Smooth muscle cell (in vitro differentiated cells): Measurements from ENCODE around the gene PCYT2. TPM values are rescaled to one million over a fixed set of nuclear protein-coding genes. Genes with fewer than 3 reads are reported as not detected.

ENCODE experiments used
- DNase-seq: peaks from one replicate; lab custom pipeline; 2025; ENCODE audit not compliant: unreplicated experiment; lab: John Stamatoyannopoulos, UW
- H2AFZ ChIP-seq: fragments of 200-600 bp; sonication (generic); 2 replicates; pipeline ENCODE4 v1.6.0; 2016; ENCODE audit warnings: antibody characterized with exemption, low read depth, mild to moderate bottlenecking
- H3F3A ChIP-seq: fragments of 200-600 bp; sonication (generic); 2 replicates; pipeline ENCODE4 v1.6.0; 2017; ENCODE audit warnings: antibody characterized with exemption, low read depth
- H3K27ac ChIP-seq: fragments of 200-600 bp; sonication (generic); 2 replicates; pipeline ENCODE4 v1.5.1; 2016; ENCODE audit warnings: low read depth, mild to moderate bottlenecking
- H3K27me3 ChIP-seq: fragments of 200-600 bp; sonication (generic); 2 replicates; pipeline ENCODE4 v1.6.1; 2016; ENCODE audit warnings: low read depth, mild to moderate bottlenecking
- H3K36me3 ChIP-seq: fragments of 200-600 bp; sonication (generic); 2 replicates; pipeline ENCODE4 v1.5.1; 2016; ENCODE audit warnings: low read depth
- H3K4me1 ChIP-seq: fragments of 200-600 bp; sonication (generic); 2 replicates; pipeline ENCODE4 v1.5.1; 2016; ENCODE audit warnings: low read depth
- H3K4me2 ChIP-seq: fragments of 200-600 bp; sonication (generic); 2 replicates; pipeline ENCODE4 v1.6.0; 2016; ENCODE audit warnings: mild to moderate bottlenecking
- H3K4me3 ChIP-seq: fragments of 200-600 bp; sonication (generic); 2 replicates; pipeline ENCODE4 v1.5.1; 2016; ENCODE audit warnings: mild to moderate bottlenecking
- H3K79me2 ChIP-seq: fragments of 200-600 bp; sonication (generic); 2 replicates; pipeline ENCODE4 v1.6.0; 2016; ENCODE audit warnings: low read depth, mild to moderate bottlenecking
- H3K9ac ChIP-seq: fragments of 200-600 bp; sonication (generic); 2 replicates; pipeline ENCODE4 v1.6.0; 2016; ENCODE audit warnings: low read depth
- H3K9me3 ChIP-seq: fragments of 200-600 bp; sonication (generic); replicated peaks from 2 replicates; pipeline ENCODE4 v1.5.1; 2016; ENCODE audit warnings: low read depth
- H4K20me1 ChIP-seq: fragments of 200-600 bp; sonication (generic); 2 replicates; pipeline ENCODE4 v1.6.0; 2016; ENCODE audit warnings: low read depth
- WGBS: methylation state at CpG from one replicate; pipeline ENCODE4 v1.1.7; 2016; ENCODE audit warnings: low lambda C conversion rate; 5-methylcytosine and 5-hydroxymethylcytosine counted together
- polyA plus RNA-seq: library from polyadenylated mRNA; unstranded; fragments of >200 nt; fragmentation: Nextera tagmentation; extraction: Ambion mirVana; gene quantifications from 2 replicates; pipeline ENCODE4 v1.2.1, GENCODE V29; 2016
- total RNA-seq: library from RNA; depleted of rRNA; stranded (reverse); fragments of >200 nt; gene quantifications from 2 replicates; pipeline ENCODE4 v1.2.3, GENCODE V29; 2014
- TF ChIP-seq, protein P1 (sequence below): fragments of 200-600 bp; sonication (generic); IDR thresholded peaks from 2 replicates; pipeline ENCODE4 v1.5.1; 2017; ENCODE audit warnings: borderline replicate concordance, mild to moderate bottlenecking, antibody characterized with exemption; ENCODE audit not compliant: insufficient read depth, poor library complexity, severe bottlenecking

PCYT2 gene
- total and polyA plus RNA-seq, 2 experiments from 2014 or later: 11.4 to 50.6 TPM

DNA sequence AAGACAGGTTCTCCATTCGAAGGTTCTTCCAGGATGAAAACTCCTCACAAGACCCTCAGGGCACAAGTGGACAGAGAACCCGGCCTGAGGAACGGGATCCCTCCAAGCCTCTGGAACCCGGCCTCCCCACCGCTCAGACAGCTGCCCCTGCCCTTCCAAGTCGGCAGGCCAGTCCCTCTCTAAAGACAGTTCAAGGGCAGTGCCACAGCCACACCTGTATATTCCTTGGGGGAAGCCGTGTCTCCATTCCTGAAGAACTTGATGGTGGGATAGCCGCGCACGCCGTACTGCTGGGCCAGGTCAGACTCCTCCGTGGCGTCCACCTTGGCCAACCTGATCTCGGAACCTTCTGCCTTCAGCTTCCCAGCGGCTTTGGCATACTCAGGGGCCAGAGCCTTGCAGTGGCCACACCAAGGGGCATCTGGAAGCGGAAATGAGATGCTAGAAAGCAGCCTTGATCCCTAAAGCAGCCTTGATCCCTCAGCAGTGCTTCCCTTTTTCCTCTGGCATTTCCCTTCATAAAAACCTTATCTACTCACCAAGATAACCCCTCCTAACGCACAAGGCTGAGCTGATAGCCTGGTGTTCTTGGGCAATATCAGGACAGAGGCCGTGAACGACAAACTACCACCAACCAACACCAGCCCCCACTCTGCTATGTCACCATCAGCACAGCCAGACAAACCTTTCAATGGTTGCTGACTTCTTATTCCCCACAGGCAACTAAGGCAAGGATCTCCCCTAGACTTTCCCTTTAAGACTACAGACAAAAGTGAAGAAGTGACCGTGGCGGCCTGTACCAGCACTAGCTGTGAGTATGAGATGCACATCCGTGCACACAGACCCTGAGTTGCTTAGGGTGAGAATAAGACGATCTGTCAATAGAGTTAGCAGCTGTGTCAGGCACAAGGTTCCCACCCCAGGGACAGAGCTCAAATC lies 52.0 kb downstream of the PCYT2 start:
- peak overlapping the region; percentile 98 for H3K4me2 ChIP-seq
- H3K9me3 ChIP-seq: no peaks in the 10 kb centered on the region
- peaks cover 6% of the 10 kb centered on the region for H3K36me3 ChIP-seq
- 55% methylated on average over 23 of the region's 23 CpGs for WGBS
- no peak overlapping the region for H2AFZ ChIP-seq
- TF ChIP-seq, protein P1, sequence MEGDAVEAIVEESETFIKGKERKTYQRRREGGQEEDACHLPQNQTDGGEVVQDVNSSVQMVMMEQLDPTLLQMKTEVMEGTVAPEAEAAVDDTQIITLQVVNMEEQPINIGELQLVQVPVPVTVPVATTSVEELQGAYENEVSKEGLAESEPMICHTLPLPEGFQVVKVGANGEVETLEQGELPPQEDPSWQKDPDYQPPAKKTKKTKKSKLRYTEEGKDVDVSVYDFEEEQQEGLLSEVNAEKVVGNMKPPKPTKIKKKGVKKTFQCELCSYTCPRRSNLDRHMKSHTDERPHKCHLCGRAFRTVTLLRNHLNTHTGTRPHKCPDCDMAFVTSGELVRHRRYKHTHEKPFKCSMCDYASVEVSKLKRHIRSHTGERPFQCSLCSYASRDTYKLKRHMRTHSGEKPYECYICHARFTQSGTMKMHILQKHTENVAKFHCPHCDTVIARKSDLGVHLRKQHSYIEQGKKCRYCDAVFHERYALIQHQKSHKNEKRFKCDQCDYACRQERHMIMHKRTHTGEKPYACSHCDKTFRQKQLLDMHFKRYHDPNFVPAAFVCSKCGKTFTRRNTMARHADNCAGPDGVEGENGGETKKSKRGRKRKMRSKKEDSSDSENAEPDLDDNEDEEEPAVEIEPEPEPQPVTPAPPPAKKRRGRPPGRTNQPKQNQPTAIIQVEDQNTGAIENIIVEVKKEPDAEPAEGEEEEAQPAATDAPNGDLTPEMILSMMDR: no peak
- peaks cover 9% of the 10 kb centered on the region for H3F3A ChIP-seq
- peaks cover 74% of the 10 kb centered on the region for H4K20me1 ChIP-seq
- no peak for DNase-seq
- peaks cover 90% of the 10 kb centered on the region for H3K79me2 ChIP-seq
- H3K9ac ChIP-seq: peak overlapping the region; percentile 94
- peaks cover 25% of the 10 kb centered on the region for H3K4me1 ChIP-seq
- no peaks in the 10 kb centered on the region for H3K27me3 ChIP-seq
- peak overlapping the region; percentile 100 for H3K4me3 ChIP-seq
- H3K27ac ChIP-seq: peak overlapping the region; percentile 83

GRCh38 chr17:81858170-81858966 lies 52.8 kb downstream of the PCYT2 start:
- Histone ChIP-seq H3K27ac (peak overlapping the region; percentile 83), H2AFZ (no peak overlapping the region), H3K9ac (peak overlapping the region; percentile 94), H3K27me3 (no peaks in the 10 kb centered on the region), H3K9me3 (no peaks in the 10 kb centered on the region), H3F3A (peaks cover under 1% of the 10 kb centered on the region), H3K4me1 (peaks cover 25% of the 10 kb centered on the region), H3K4me2 (peak overlapping the region; percentile 98), H3K4me3 (peak overlapping the region; percentile 100), H3K36me3 (peaks cover 6% of the 10 kb centered on the region), H3K79me2 (peaks cover 90% of the 10 kb centered on the region), H4K20me1 (peaks cover 74% of the 10 kb centered on the region)
- no peak for DNase-seq
- 91% methylated on average over 30 of the region's 30 CpGs for WGBS
- TF ChIP-seq, protein P1: no peak

DNA sequence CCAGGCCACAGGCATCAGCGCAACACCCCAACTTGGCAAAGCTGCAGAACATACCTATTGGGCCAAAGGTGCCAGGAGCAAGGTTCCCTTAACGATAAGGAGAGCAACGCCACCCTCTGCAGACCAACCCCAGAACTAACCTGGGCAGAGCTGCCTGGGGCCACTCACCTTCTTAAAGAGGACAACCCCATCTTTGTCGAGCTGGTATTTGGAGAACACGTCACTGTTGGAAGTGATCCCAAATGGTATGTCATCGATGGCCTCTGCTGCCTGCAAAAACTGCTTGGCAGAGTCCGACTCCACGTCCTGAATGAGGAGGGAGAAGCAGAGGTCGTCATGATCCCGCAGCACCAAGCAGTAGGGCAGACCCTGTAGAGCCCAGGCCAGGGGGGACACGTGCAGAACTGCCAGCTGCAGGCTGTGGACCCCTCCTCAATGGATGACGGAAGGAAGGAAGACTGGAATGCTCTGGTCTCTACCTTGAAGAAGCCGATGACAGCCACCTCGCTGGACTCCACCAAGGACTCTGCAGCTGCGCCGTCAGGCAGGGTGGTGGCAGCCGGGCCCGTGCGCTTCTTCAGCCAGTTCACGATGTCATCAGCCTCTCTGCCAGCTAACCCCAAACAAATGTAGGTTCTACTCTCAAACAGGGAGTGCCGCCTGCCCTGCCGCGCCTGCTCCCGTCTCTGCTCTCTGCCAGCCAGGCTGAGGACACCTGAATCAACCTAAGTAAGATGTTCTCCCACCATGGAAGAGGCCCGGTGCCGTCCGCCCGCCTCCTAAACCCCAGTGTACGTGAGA lies 56.0 kb downstream of the PCYT2 start:
- no peak overlapping the region for H3K27ac ChIP-seq
- peaks cover 100% of the 10 kb centered on the region for H4K20me1 ChIP-seq
- H3K36me3 ChIP-seq: peaks cover 14% of the 10 kb centered on the region
- TF ChIP-seq, protein P1: no peak
- no peak for DNase-seq
- H3K9ac ChIP-seq: no peak overlapping the region
- H2AFZ ChIP-seq: no peak overlapping the region
- no peaks in the 10 kb centered on the region for H3F3A ChIP-seq
- H3K4me1 ChIP-seq: peaks cover 10% of the 10 kb centered on the region
- H3K4me2 ChIP-seq: no peak overlapping the region
- H3K27me3 ChIP-seq: no peaks in the 10 kb centered on the region
- no peaks in the 10 kb centered on the region for H3K9me3 ChIP-seq
- no peak overlapping the region for H3K4me3 ChIP-seq
- H3K79me2 ChIP-seq: peaks cover 96% of the 10 kb centered on the region
- WGBS: 96% methylated on average over 29 of the region's 29 CpGs
